K562 (cell line): ENCODE results near the gene CCDC70. TPM values are rescaled to one million over a fixed set of nuclear protein-coding genes. Genes with fewer than 3 reads are reported as not detected.

ENCODE experiments used
- ATAC-seq: fragments of 200-7000 bp; cut with Tn5 transposase; 3 replicates; pipeline ENCODE4 v1.9.1; 2020; ENCODE audit warnings: moderate library complexity
- BruUV-seq: library from RNA; stranded (reverse); fragments of 400-500 nt; replicated peaks from 2 replicates; lab custom pipeline; 2021; lab: Mats Ljungman, UMichigan
- CTCF ChIA-PET: fragments of 300-600 bp; formaldehyde crosslinking; extraction: SDS; loops from one replicate; lab custom pipeline; 2021; ENCODE audit warnings: low intra/inter-chr PET ratio; lab: Yijun Ruan, JAX
- POLR2A ChIA-PET: fragments of 300-600, 350-650 bp; sonication (Branson Sonifier 250); formaldehyde crosslinking; extraction: SDS; loops from one replicate; lab custom pipeline; 2021; ENCODE audit warnings: antibody characterized with exemption, inconsistent platforms; lab: Yijun Ruan, JAX
- DNase-seq, 4 experiments: peaks; one replicate each; pipeline versions ENCODE4 v3.0.0 to v3.0.0-alpha.2; 2011 to 2018; ENCODE audit warnings: low spot score in 3 of 4, mixed read lengths in 3 of 4; ENCODE audit errors: extremely low read depth in 1 of 4
- FAIRE-seq: peaks from 2 replicates; lab custom pipeline; 2011; peaks lifted over from hg19 to GRCh38; lab: Jason Lieb, UNC
- H2AFZ ChIP-seq: 2 replicates; pipeline ENCODE4 v1.6.0; 2011; ENCODE audit warnings: low read depth, low read length, control low read depth, inconsistent platforms
- H3K27ac ChIP-seq: fragments of 200-600 bp; 3 replicates; pipeline ENCODE4 v1.8.0; 2011; ENCODE audit warnings: low read depth, mild to moderate bottlenecking, control low read depth, inconsistent platforms, low read length, moderate library complexity, mixed read lengths; ENCODE audit errors: extremely low read depth
- H3K27me3 ChIP-seq, 2 experiments: fragments of 300-600 bp in 1 of 2; 2 replicates in 1 of 2; 3 replicates in 1 of 2; pipeline versions ENCODE4 v1.6.0 to v1.8.0; 2011; ENCODE audit warnings: inconsistent platforms in 2 of 2, low read length in 2 of 2, mild to moderate bottlenecking in 1 of 2, mixed read lengths in 1 of 2, moderate library complexity in 1 of 2; ENCODE audit not compliant: control insufficient read depth in 2 of 2, insufficient read depth in 2 of 2
- H3K36me3 ChIP-seq: fragments of 300-600 bp; 3 replicates; pipeline ENCODE4 v1.8.0; 2011; ENCODE audit warnings: mild to moderate bottlenecking, low read length, inconsistent platforms; ENCODE audit not compliant: control insufficient read depth, insufficient read depth
- H3K4me1 ChIP-seq, 2 experiments: fragments of 200-600 bp in 1 of 2; replicated peaks in 1 of 2; 2 replicates in 1 of 2; 3 replicates in 1 of 2; pipeline versions ENCODE4 v1.5.1 to v1.8.0; 2011; ENCODE audit warnings: inconsistent platforms in 2 of 2, low read length in 2 of 2, mild to moderate bottlenecking in 1 of 2, mixed read lengths in 1 of 2, moderate library complexity in 1 of 2; ENCODE audit not compliant: control insufficient read depth in 2 of 2, insufficient read depth in 2 of 2
- H3K4me2 ChIP-seq: 2 replicates; pipeline ENCODE4 v1.6.1; 2011; ENCODE audit warnings: low read length, control low read depth, inconsistent platforms, mixed read lengths; ENCODE audit not compliant: insufficient read depth
- H3K4me3 ChIP-seq: fragments of 200-600 bp; sonication (generic), shearing (Covaris generic); 2 replicates; pipeline ENCODE4 v1.5.1; 2016; ENCODE audit warnings: control low read depth, inconsistent platforms
- H3K79me2 ChIP-seq: fragments of 200-600 bp; 3 replicates; pipeline ENCODE4 v1.8.0; 2011; ENCODE audit warnings: low read length, inconsistent platforms; ENCODE audit not compliant: control insufficient read depth, insufficient read depth
- H3K9ac ChIP-seq, 2 experiments: 2 replicates each; pipeline versions ENCODE4 v1.6.0 to v1.6.1; 2011; ENCODE audit warnings: low read depth in 2 of 2, low read length in 2 of 2, control low read depth in 1 of 2, inconsistent platforms in 1 of 2, mild to moderate bottlenecking in 1 of 2, mixed read lengths in 1 of 2; ENCODE audit not compliant: insufficient read depth in 1 of 2
- H3K9me1 ChIP-seq: one replicate; pipeline ENCODE4 v1.6.0; 2011; ENCODE audit warnings: inconsistent platforms, mild to moderate bottlenecking, low read length, moderate library complexity; ENCODE audit not compliant: control insufficient read depth, insufficient read depth
- H3K9me3 ChIP-seq: replicated peaks from 2 replicates; pipeline ENCODE4 v1.5.1; 2011; ENCODE audit warnings: low read depth, low read length, inconsistent platforms; ENCODE audit not compliant: control insufficient read depth, insufficient read depth
- H4K20me1 ChIP-seq: replicated peaks from 2 replicates; pipeline ENCODE4 v1.6.1; 2011; ENCODE audit warnings: low read length, inconsistent platforms, mixed read lengths; ENCODE audit not compliant: control insufficient read depth, insufficient read depth
- EP400 ChIP-seq: fragments of 450-650 bp; IDR thresholded peaks from 2 replicates; pipeline ENCODE4 v1.6.1; 2017; ENCODE audit warnings: antibody characterized with exemption, mild to moderate bottlenecking, moderate library complexity
- ILK ChIP-seq: fragments of 450-650 bp; IDR thresholded peaks from 2 replicates; pipeline ENCODE4 v1.6.1; 2016; ENCODE audit warnings: missing genetic modification characterization, low read depth, mild to moderate bottlenecking, missing compliant biosample characterization, moderate library complexity, borderline replicate concordance
- JUN ChIP-seq, 2 experiments: sonication (generic) in 1 of 2; formaldehyde crosslinking in 1 of 2; IDR thresholded peaks; 2 replicates each; pipeline versions ENCODE4 v1.6.1 to v1.8.0; 2012 to 2022; ENCODE audit warnings: borderline replicate concordance in 2 of 2, mild to moderate bottlenecking in 2 of 2, improper control_type of control experiment in 1 of 2, low read depth in 1 of 2, low read length in 1 of 2, missing genetic modification reagents in 1 of 2
- NCOR1 ChIP-seq: fragments of 450-650 bp; IDR thresholded peaks from 2 replicates; pipeline ENCODE4 v1.6.1; 2016; ENCODE audit warnings: mild to moderate bottlenecking, moderate library complexity
- SRSF9 ChIP-seq: fragments of 200-400 bp; formaldehyde crosslinking; IDR thresholded peaks from 2 replicates; pipeline ENCODE4 v1.6.1; 2017; ENCODE audit warnings: low read depth, low read length, borderline replicate concordance
- TCF3 ChIP-seq: sonication (generic); formaldehyde crosslinking; IDR thresholded peaks from 2 replicates; pipeline ENCODE4 v1.4.0; 2020; ENCODE audit warnings: mild to moderate bottlenecking, missing genetic modification reagents
- U2AF1 ChIP-seq: fragments of 200-400 bp; formaldehyde crosslinking; optimal IDR thresholded peaks from 2 replicates; pipeline ENCODE3; 2017; ENCODE audit warnings: mild to moderate bottlenecking, low read depth, low read length, moderate library complexity
- WGBS: fragments of 100-300 bp; shearing (Covaris generic); methylation state at CpG from one replicate; pipeline ENCODE4 v1.1.6; 2016; ENCODE audit warnings: low coverage, mixed read lengths; ENCODE audit not compliant: insufficient coverage; ENCODE audit errors: missing lambda C conversion rate; 5-methylcytosine and 5-hydroxymethylcytosine counted together
- in situ Hi-C: fragments of 300-500 bp; cut with MboI; formaldehyde crosslinking; loops from 4 replicates; pipeline ENCODE4 v1.15.0; 2018; ENCODE audit warnings: inconsistent platforms, mixed read lengths
- intact Hi-C: fragments of 100-400 bp; cut with micrococcal nuclease; formaldehyde crosslinking; loops from 2 replicates; pipeline ENCODE4 v1.14.2; 2022
- polyA plus RNA-seq, 8 experiments: library from polyadenylated mRNA; depleted of rRNA in 4 of 8; stranded (reverse) in 5 of 8; unstranded in 3 of 8; fragments of >200 nt; fragmentation: Nextera tagmentation in 2 of 8; fragmentation: Illumina TruSeq in 1 of 8; extraction: Ambion mirVana in 2 of 8; extraction: Trizol in 1 of 8; gene quantifications; 2 replicates each; pipeline versions ENCODE4 v1.2.1 to v1.2.3, GENCODE V29; 2011 to 2014; ENCODE audit warnings: inconsistent platforms in 1 of 8, missing spikeins in 1 of 8
- total RNA-seq, 7 experiments: library from RNA; depleted of rRNA in 6 of 7; stranded (reverse); fragments of >200 nt in 6 of 7; fragmentation: Illumina TruSeq in 2 of 7; extraction: Trizol in 2 of 7; gene quantifications; 2 replicates each; pipeline versions ENCODE4 v1.2.1 to v1.2.3, GENCODE V29; 2011 to 2021; ENCODE audit warnings: low replicate concordance in 1 of 7
- TF ChIP-seq, protein P1 (sequence below): fragments of 450-650 bp; IDR thresholded peaks from 2 replicates; pipeline ENCODE4 v1.6.1; 2016; ENCODE audit warnings: antibody characterized with exemption
- TF ChIP-seq, protein P2 (sequence below): sonication (generic); formaldehyde crosslinking; IDR thresholded peaks from 2 replicates; pipeline ENCODE4 v1.9.0; 2022; ENCODE audit warnings: mild to moderate bottlenecking, missing genetic modification reagents
- TF ChIP-seq, protein P3 (sequence below): fragments of 450-650 bp; IDR thresholded peaks from 2 replicates; pipeline ENCODE4 v1.6.1; 2016; ENCODE audit warnings: missing biosample characterization, missing genetic modification characterization
- TF ChIP-seq, protein P4 (sequence below): fragments of 450-650 bp; IDR thresholded peaks from 2 replicates; pipeline ENCODE4 v1.6.1; 2016
- TF ChIP-seq, protein P5 (sequence below): fragments of 250-450 bp; sonication (Bioruptor Pico); IDR thresholded peaks from 2 replicates; pipeline ENCODE4 v1.5.0; 2020; ENCODE audit warnings: mild to moderate bottlenecking

The CCDC70 gene
- total and polyA plus RNA-seq, 9 of the 15 experiments (the other 6 are each of a cell fraction or from before 2014, with no cell fraction given), result not detected

DNA sequence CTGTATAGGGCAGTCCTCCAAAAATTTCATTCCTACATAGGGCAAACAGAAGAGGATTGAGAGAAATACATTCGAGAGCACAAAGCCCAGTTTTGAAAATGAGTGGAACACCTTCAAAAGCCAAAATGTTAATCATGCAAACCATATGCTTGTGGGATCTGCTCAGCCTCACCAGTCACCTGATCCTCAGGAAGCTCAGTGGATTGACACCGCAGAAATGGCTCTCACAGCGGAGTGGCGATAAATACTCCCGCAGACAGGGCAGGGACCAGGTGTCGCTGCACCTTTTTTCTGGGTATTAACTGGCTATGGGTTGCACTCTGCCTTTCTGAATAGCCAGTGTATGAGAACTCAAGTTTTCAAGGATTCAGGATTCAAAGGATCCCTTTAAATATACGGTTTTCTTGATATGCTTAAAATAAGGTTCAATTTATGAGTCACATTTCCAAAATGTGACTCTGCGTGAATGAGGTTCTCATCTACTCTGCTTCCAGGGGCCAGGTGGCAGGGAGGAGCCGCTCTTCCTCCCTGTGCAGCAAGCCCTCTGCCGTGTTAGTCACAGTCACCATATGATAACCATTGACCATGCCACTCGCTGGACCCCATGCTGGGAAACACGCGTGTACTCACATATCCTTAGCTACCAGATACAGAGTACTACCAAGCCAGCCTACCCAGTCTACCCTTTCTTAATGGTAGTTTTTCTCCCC, 39.5 kb upstream of the CCDC70 start:
- POLR2A ChIA-PET, result no interaction called here
- no peak for FAIRE-seq
- WGBS, result 5% methylated on average over 12 of the region's 13 CpGs
- BruUV-seq, result no TSS peak
- CTCF ChIA-PET, result no interaction called here
- H3K4me3 ChIP-seq, result no peak overlapping the region
- H3K9me3 ChIP-seq, result no peaks in the 10 kb centered on the region
- in situ Hi-C loops, result loop anchor here (10.0 kb wide), 1 partner anchor 303 kb away; the partner anchor contains the start of gene NEK5
- H3K9ac ChIP-seq, result no peak overlapping the region
- H3K27me3 ChIP-seq, result peaks cover 3 to 36% of the 10 kb centered on the region in 2 experiments; a peak in 4 of 5 replicates
- H3K9me1 ChIP-seq, result no peaks in the 10 kb centered on the region
- intact Hi-C loops, result no loop called here
- ATAC-seq, result no peak
- no peaks in the 10 kb centered on the region for H3K79me2 ChIP-seq
- DNase-seq, result no peak
- no peak overlapping the region for H3K27ac ChIP-seq
- no peaks in the 10 kb centered on the region; a peak in 2 of 5 replicates for H3K4me1 ChIP-seq
- H3K36me3 ChIP-seq, result no peaks in the 10 kb centered on the region
- no peak overlapping the region for H2AFZ ChIP-seq
- H3K4me2 ChIP-seq, result no peak overlapping the region
- no peaks in the 10 kb centered on the region; the same call in 1 of the 2 replicates for H4K20me1 ChIP-seq
- TF ChIP-seq, protein P1, sequence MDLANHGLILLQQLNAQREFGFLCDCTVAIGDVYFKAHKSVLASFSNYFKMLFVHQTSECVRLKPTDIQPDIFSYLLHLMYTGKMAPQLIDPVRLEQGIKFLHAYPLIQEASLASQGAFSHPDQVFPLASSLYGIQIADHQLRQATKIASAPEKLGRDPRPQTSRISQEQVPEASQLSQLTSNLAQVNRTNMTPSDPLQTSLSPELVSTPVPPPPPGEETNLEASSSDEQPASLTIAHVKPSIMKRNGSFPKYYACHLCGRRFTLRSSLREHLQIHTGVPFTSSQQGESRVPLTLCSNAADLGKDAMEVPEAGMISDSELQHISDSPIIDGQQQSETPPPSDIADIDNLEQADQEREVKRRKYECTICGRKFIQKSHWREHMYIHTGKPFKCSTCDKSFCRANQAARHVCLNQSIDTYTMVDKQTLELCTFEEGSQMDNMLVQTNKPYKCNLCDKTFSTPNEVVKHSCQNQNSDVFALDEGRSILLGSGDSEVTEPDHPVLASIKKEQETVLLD, result no peak
- TF ChIP-seq JUN (IDR thresholded peaks at IDR 0.05; ENCODE audit: borderline replicate concordance, low read depth, low read length) (no peak), JUN (CRISPR knock-in tag; IDR thresholded peaks at IDR 0.05; ENCODE audit: borderline replicate concordance) (no peak), SRSF9 (no peak), TCF3 (CRISPR knock-in tag) (peak; percentile 40; the same call in 1 of the 2 replicates), U2AF1 (no peak), NCOR1 (no peak), EP400 (no peak), ILK (tag) (no peak)
- TF ChIP-seq, protein P2, sequence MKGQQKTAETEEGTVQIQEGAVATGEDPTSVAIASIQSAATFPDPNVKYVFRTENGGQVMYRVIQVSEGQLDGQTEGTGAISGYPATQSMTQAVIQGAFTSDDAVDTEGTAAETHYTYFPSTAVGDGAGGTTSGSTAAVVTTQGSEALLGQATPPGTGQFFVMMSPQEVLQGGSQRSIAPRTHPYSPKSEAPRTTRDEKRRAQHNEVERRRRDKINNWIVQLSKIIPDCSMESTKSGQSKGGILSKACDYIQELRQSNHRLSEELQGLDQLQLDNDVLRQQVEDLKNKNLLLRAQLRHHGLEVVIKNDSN, result peak; percentile 12; the same call in 1 of the 2 replicates
- TF ChIP-seq, protein P3, sequence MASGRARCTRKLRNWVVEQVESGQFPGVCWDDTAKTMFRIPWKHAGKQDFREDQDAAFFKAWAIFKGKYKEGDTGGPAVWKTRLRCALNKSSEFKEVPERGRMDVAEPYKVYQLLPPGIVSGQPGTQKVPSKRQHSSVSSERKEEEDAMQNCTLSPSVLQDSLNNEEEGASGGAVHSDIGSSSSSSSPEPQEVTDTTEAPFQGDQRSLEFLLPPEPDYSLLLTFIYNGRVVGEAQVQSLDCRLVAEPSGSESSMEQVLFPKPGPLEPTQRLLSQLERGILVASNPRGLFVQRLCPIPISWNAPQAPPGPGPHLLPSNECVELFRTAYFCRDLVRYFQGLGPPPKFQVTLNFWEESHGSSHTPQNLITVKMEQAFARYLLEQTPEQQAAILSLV (tag), result no peak
- TF ChIP-seq, protein P4, sequence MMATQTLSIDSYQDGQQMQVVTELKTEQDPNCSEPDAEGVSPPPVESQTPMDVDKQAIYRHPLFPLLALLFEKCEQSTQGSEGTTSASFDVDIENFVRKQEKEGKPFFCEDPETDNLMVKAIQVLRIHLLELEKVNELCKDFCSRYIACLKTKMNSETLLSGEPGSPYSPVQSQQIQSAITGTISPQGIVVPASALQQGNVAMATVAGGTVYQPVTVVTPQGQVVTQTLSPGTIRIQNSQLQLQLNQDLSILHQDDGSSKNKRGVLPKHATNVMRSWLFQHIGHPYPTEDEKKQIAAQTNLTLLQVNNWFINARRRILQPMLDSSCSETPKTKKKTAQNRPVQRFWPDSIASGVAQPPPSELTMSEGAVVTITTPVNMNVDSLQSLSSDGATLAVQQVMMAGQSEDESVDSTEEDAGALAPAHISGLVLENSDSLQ, result 0 out of 2 replicates have a peak, but pooled peaks have one; percentile 19
- TF ChIP-seq, protein P5, sequence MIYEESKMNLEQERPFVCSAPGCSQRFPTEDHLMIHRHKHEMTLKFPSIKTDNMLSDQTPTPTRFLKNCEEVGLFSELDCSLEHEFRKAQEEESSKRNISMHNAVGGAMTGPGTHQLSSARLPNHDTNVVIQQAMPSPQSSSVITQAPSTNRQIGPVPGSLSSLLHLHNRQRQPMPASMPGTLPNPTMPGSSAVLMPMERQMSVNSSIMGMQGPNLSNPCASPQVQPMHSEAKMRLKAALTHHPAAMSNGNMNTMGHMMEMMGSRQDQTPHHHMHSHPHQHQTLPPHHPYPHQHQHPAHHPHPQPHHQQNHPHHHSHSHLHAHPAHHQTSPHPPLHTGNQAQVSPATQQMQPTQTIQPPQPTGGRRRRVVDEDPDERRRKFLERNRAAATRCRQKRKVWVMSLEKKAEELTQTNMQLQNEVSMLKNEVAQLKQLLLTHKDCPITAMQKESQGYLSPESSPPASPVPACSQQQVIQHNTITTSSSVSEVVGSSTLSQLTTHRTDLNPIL (CRISPR knock-in tag), result no peak
